H1 (cell line): ENCODE data around the gene SH3GL2. TPM values are rescaled to one million over a fixed set of nuclear protein-coding genes. Genes with fewer than 3 reads are reported as not detected.

Experiments
- CTCF ChIA-PET: fragments of 300-600 bp; sonication (Branson Sonifier 250); formaldehyde crosslinking; loops from one replicate; lab custom pipeline; 2021; ENCODE audit not compliant: partially characterized antibody; lab: Charles Lee
- POLR2A ChIA-PET: fragments of 300-600 bp; sonication (Branson Sonifier 250); formaldehyde crosslinking; loops from one replicate; lab custom pipeline; 2021; ENCODE audit warnings: inconsistent platforms; ENCODE audit not compliant: partially characterized antibody; lab: Charles Lee
- DNase-seq, 2 experiments: peaks; one replicate each; pipeline versions ENCODE4 v3.0.0 to v3.0.0-alpha.2; 2010 to 2022; ENCODE audit warnings: low spot score in 2 of 2, low read depth in 1 of 2, mixed read lengths in 1 of 2
- FAIRE-seq: peaks from 2 replicates; lab custom pipeline; 2011; peaks lifted over from hg19 to GRCh38; lab: Jason Lieb, UNC
- H2AFZ ChIP-seq: 2 replicates; pipeline ENCODE4 v1.8.1; 2012; ENCODE audit warnings: low read length, inconsistent platforms
- H2AK5ac ChIP-seq: 2 replicates; pipeline ENCODE4 v1.6.1; 2013; ENCODE audit warnings: low read depth, low read length
- H2BK120ac ChIP-seq: replicated peaks from 2 replicates; pipeline ENCODE3; 2013; ENCODE audit warnings: low read depth, low read length, inconsistent platforms
- H2BK12ac ChIP-seq: 2 replicates; pipeline ENCODE4 v1.6.1; 2013; ENCODE audit warnings: low read depth, low read length
- H2BK15ac ChIP-seq: 2 replicates; pipeline ENCODE4 v1.6.1; 2013; ENCODE audit warnings: low read length
- H2BK20ac ChIP-seq: 2 replicates; pipeline ENCODE4 v1.6.1; 2013; ENCODE audit warnings: low read length
- H2BK5ac ChIP-seq: 2 replicates; pipeline ENCODE4 v1.6.1; 2013; ENCODE audit warnings: low read depth, low read length
- H3K14ac ChIP-seq: 2 replicates; pipeline ENCODE4 v1.6.1; 2013; ENCODE audit warnings: inconsistent platforms; ENCODE audit not compliant: insufficient read length
- H3K18ac ChIP-seq: 2 replicates; pipeline ENCODE4 v1.6.1; 2013; ENCODE audit warnings: low read length; ENCODE audit errors: extremely low read depth
- H3K23ac ChIP-seq: 2 replicates; pipeline ENCODE4 v1.6.1; 2013; ENCODE audit warnings: inconsistent platforms; ENCODE audit not compliant: insufficient read length
- H3K23me2 ChIP-seq: 2 replicates; pipeline ENCODE4 v1.6.1; 2013; ENCODE audit warnings: low read depth, low read length
- H3K27ac ChIP-seq: 2 replicates; pipeline ENCODE4 v1.6.1; 2011; ENCODE audit warnings: low read depth, low read length, inconsistent platforms
- H3K27me3 ChIP-seq, 4 experiments: replicated peaks in 1 of 4; 1 replicate in 1 of 4; 2 replicates in 3 of 4; pipeline versions ENCODE4 v1.6.1 to v1.8.1; 2011 to 2013; ENCODE audit warnings: low read length in 3 of 4, mild to moderate bottlenecking in 3 of 4, inconsistent platforms in 2 of 4, mixed read lengths in 2 of 4, moderate library complexity in 1 of 4; ENCODE audit not compliant: control insufficient read depth in 3 of 4, insufficient read depth in 3 of 4; ENCODE audit errors: extremely low read depth in 1 of 4
- H3K36me3 ChIP-seq, 4 experiments: 2 replicates each; pipeline versions ENCODE4 v1.6.1 to v1.8.1; 2011 to 2013; ENCODE audit warnings: mild to moderate bottlenecking in 4 of 4, low read length in 3 of 4, moderate library complexity in 2 of 4, control low read depth in 1 of 4, inconsistent platforms in 1 of 4; ENCODE audit not compliant: insufficient read depth in 4 of 4, control insufficient read depth in 2 of 4
- H3K4ac ChIP-seq: replicated peaks from 2 replicates; pipeline ENCODE3; 2013; ENCODE audit warnings: low read length, low read depth, mixed read lengths, inconsistent platforms; ENCODE audit not compliant: insufficient read length
- H3K4me1 ChIP-seq, 4 experiments: replicated peaks in 1 of 4; 1 replicate in 1 of 4; 2 replicates in 3 of 4; pipeline versions ENCODE4 v1.6.1 to v1.8.1; 2011 to 2013; ENCODE audit warnings: low read length in 3 of 4, inconsistent platforms in 2 of 4, mixed read lengths in 1 of 4; ENCODE audit not compliant: insufficient read depth in 4 of 4, control insufficient read depth in 3 of 4
- H3K4me2 ChIP-seq, 2 experiments: 2 replicates each; pipeline versions ENCODE4 v1.6.1 to v1.8.1; 2011 to 2013; ENCODE audit warnings: low read depth in 2 of 2, low read length in 2 of 2, control low read depth in 1 of 2, inconsistent platforms in 1 of 2, mild to moderate bottlenecking in 1 of 2; ENCODE audit not compliant: insufficient read depth in 1 of 2
- H3K4me3 ChIP-seq, 4 experiments: fragments of 200-600, 300-600 bp in 1 of 4; sonication (generic), shearing (Covaris generic), sonication (Bioruptor Twin) in 1 of 4; 2 replicates each; pipeline versions ENCODE4 v1.5.1 to v1.8.1; 2011 to 2016; ENCODE audit warnings: low read length in 4 of 4, low read depth in 3 of 4, control low read depth in 2 of 4, inconsistent platforms in 2 of 4, mild to moderate bottlenecking in 2 of 4, mixed read lengths in 1 of 4, moderate library complexity in 1 of 4; ENCODE audit not compliant: insufficient read depth in 2 of 4; ENCODE audit errors: extremely low read depth in 1 of 4
- H3K56ac ChIP-seq: replicated peaks from 2 replicates; pipeline ENCODE3; 2013; ENCODE audit warnings: low read depth, mild to moderate bottlenecking, mixed read lengths, low read length, inconsistent platforms; ENCODE audit not compliant: insufficient read length
- H3K79me1 ChIP-seq: 2 replicates; pipeline ENCODE4 v1.6.1; 2013; ENCODE audit warnings: low read depth, low read length, control low read depth
- H3K79me2 ChIP-seq, 2 experiments: 2 replicates each; pipeline versions ENCODE4 v1.6.1 to v1.8.1; 2012 to 2013; ENCODE audit warnings: low read length in 2 of 2, mild to moderate bottlenecking in 2 of 2, inconsistent platforms in 1 of 2; ENCODE audit not compliant: insufficient read depth in 2 of 2, control insufficient read depth in 1 of 2
- H3K9ac ChIP-seq, 4 experiments: replicated peaks in 1 of 4; 1 replicate in 1 of 4; 2 replicates in 3 of 4; pipeline versions ENCODE4 v1.6.1 to v1.8.1; 2011 to 2013; ENCODE audit warnings: low read depth in 3 of 4, low read length in 3 of 4, control low read depth in 2 of 4, mild to moderate bottlenecking in 2 of 4, moderate library complexity in 2 of 4, inconsistent platforms in 1 of 4; ENCODE audit errors: extremely low read depth in 1 of 4
- H3K9me3 ChIP-seq, 2 experiments: 2 replicates each; pipeline versions ENCODE4 v1.6.1 to v1.8.1; 2012 to 2013; ENCODE audit warnings: mild to moderate bottlenecking in 2 of 2, moderate library complexity in 2 of 2, control low read depth in 1 of 2, inconsistent platforms in 1 of 2, low read depth in 1 of 2, low read length in 1 of 2, mixed read lengths in 1 of 2; ENCODE audit not compliant: insufficient read depth in 2 of 2
- H4K20me1 ChIP-seq, 2 experiments: replicated peaks in 1 of 2; 2 replicates each; pipeline versions ENCODE3 to v1.8.1; 2011 to 2013; ENCODE audit warnings: inconsistent platforms in 2 of 2, low read length in 2 of 2, mild to moderate bottlenecking in 1 of 2; ENCODE audit not compliant: insufficient read depth in 2 of 2, control insufficient read depth in 1 of 2
- H4K5ac ChIP-seq: 2 replicates; pipeline ENCODE4 v1.6.1; 2013; ENCODE audit warnings: low read length, low read depth, mixed read lengths, inconsistent platforms; ENCODE audit not compliant: insufficient read length
- H4K8ac ChIP-seq: 2 replicates; pipeline ENCODE4 v1.8.0; 2013; ENCODE audit warnings: mild to moderate bottlenecking, moderate library complexity, low read length, inconsistent platforms; ENCODE audit not compliant: insufficient read depth; ENCODE audit errors: extremely low read depth
- H4K91ac ChIP-seq: replicated peaks from 2 replicates; pipeline ENCODE3; 2013; ENCODE audit warnings: low read length, mixed read lengths, inconsistent platforms; ENCODE audit not compliant: insufficient read length
- ATF2 ChIP-seq: IDR thresholded peaks from 2 replicates; pipeline ENCODE4 v1.6.1; 2012; ENCODE audit warnings: low read length, inconsistent platforms
- BCL11A ChIP-seq, 2 experiments: IDR thresholded peaks; one replicate each; pipeline ENCODE4 v1.6.1; 2011; ENCODE audit warnings: low read depth in 2 of 2, low read length in 2 of 2, mild to moderate bottlenecking in 2 of 2
- CEBPB ChIP-seq: IDR thresholded peaks from 2 replicates; pipeline ENCODE4 v1.6.1; 2012; ENCODE audit warnings: low read depth, low read length
- CHD2 ChIP-seq: IDR thresholded peaks from 2 replicates; pipeline ENCODE4 v1.6.1; 2012; ENCODE audit warnings: low read length, improper control_type of control experiment
- CTBP2 ChIP-seq: IDR thresholded peaks from 2 replicates; pipeline ENCODE4 v1.7.0; 2011; ENCODE audit warnings: borderline replicate concordance, mild to moderate bottlenecking, moderate library complexity, mixed read lengths, low read length; ENCODE audit not compliant: insufficient read depth, insufficient read length
- FOSL1 ChIP-seq: IDR thresholded peaks from 2 replicates; pipeline ENCODE4 v1.6.1; 2011; ENCODE audit warnings: mild to moderate bottlenecking, low read depth, low read length, moderate library complexity; ENCODE audit not compliant: insufficient read depth
- GABPA ChIP-seq: IDR thresholded peaks from 2 replicates; pipeline ENCODE4 v1.6.1; 2011; ENCODE audit warnings: mild to moderate bottlenecking, low read length, moderate library complexity, borderline replicate concordance; ENCODE audit not compliant: insufficient read depth
- NRF1 ChIP-seq: IDR thresholded peaks from 2 replicates; pipeline ENCODE4 v1.6.1; 2011; ENCODE audit warnings: mild to moderate bottlenecking, low read depth, low read length, improper control_type of control experiment
- RNF2 ChIP-seq: fragments of 200-900, 300-1000 bp; sonication (generic); IDR thresholded peaks from 2 replicates; pipeline ENCODE4 v1.7.1; 2016; ENCODE audit warnings: borderline replicate concordance, low read depth, mild to moderate bottlenecking, antibody characterized with exemption, low read length; ENCODE audit not compliant: poor library complexity, severe bottlenecking; ENCODE audit errors: missing control alignments
- WGBS, 2 experiments: shearing (Covaris generic) in 1 of 2; methylation state at CpG; one replicate each; pipeline versions ENCODE4 v1.1.6 to v1.1.7; 2013 to 2015; ENCODE audit warnings: low lambda C conversion rate in 2 of 2, mixed read lengths in 2 of 2, inconsistent platforms in 1 of 2, low coverage in 1 of 2, missing lambda C conversion rate in 1 of 2; ENCODE audit not compliant: insufficient replicate concordance in 2 of 2, insufficient coverage in 1 of 2, insufficient read length in 1 of 2; ENCODE audit errors: extremely low coverage in 1 of 2, missing lambda C conversion rate in 1 of 2; 5-methylcytosine and 5-hydroxymethylcytosine counted together
- polyA plus RNA-seq, 7 experiments: library from polyadenylated mRNA; depleted of rRNA in 3 of 7; stranded (reverse) in 5 of 7; unstranded in 2 of 7; fragments of >200 nt in 5 of 7; fragments of 200-250 nt in 2 of 7; gene quantifications; 1 replicate in 5 of 7; 2 replicates in 1 of 7; 4 replicates in 1 of 7; pipeline versions ENCODE4 v1.2.1 to v1.2.3, GENCODE V29; 2011 to 2013; ENCODE audit warnings: missing spikeins in 2 of 7, mixed read lengths in 2 of 7
- total RNA-seq: library from RNA; stranded (reverse); fragmentation: NEBNext Ultra II Directional; extraction: Animal tissue kit (Norgen Biotek cat#: 25700); gene quantifications from 2 replicates; pipeline ENCODE4 v1.2.1, GENCODE V29; 2021

Gene SH3GL2
- total and polyA plus RNA-seq, 2 of the 8 experiments (the other 6 are each of a cell fraction or from before 2014, with no cell fraction given), result 4.7 to 5.3 TPM

GRCh38 chr9:17833846-17834245, 255.0 kb downstream of the SH3GL2 start:
- H3K4me2 ChIP-seq, result no peak overlapping the region
- no peaks in the 10 kb centered on the region for H3K27me3 ChIP-seq
- no peaks in the 10 kb centered on the region for H3K36me3 ChIP-seq
- H3K23me2 ChIP-seq, result no peaks in the 10 kb centered on the region; the same call in 1 of the 2 replicates
- TF ChIP-seq CHD2 (no peak), NRF1 (no peak), GABPA (no peak), BCL11A (IDR thresholded peaks at IDR 0.05; ENCODE audit: low read depth in 2 of 2, low read length in 2 of 2) (no peak), CEBPB (no peak), ATF2 (no peak), FOSL1 (no peak), RNF2 (no peak), CTBP2 (no peak)
- H2BK20ac ChIP-seq, result no peak overlapping the region
- H3K9ac ChIP-seq, result no peak overlapping the region
- H3K14ac ChIP-seq, result no peak overlapping the region
- H4K5ac ChIP-seq, result no peak overlapping the region
- peaks cover 0 to 7% (median 2%) of the 10 kb centered on the region in 4 experiments; a peak in 4 of 7 replicates for H3K4me1 ChIP-seq
- H2BK15ac ChIP-seq, result no peak overlapping the region
- H3K23ac ChIP-seq, result no peak overlapping the region
- no peak overlapping the region for H4K8ac ChIP-seq
- POLR2A ChIA-PET, result no interaction called here
- no peak overlapping the region for H3K4me3 ChIP-seq
- FAIRE-seq (no peak), DNase-seq (no peak)
- H3K9me3 ChIP-seq, result no peaks in the 10 kb centered on the region
- no peak overlapping the region for H3K18ac ChIP-seq
- no peaks in the 10 kb centered on the region; the same call in 1 of the 2 replicates for H3K79me1 ChIP-seq
- H3K27ac ChIP-seq, result no peak overlapping the region
- no peaks in the 10 kb centered on the region for H4K20me1 ChIP-seq
- H4K91ac ChIP-seq, result no peak overlapping the region
- H3K79me2 ChIP-seq, result no peaks in the 10 kb centered on the region
- no peak overlapping the region for H2BK5ac ChIP-seq
- H3K56ac ChIP-seq, result no peak overlapping the region
- H3K4ac ChIP-seq, result no peak overlapping the region
- no peak overlapping the region for H2BK120ac ChIP-seq
- H2AK5ac ChIP-seq, result no peak overlapping the region
- CTCF ChIA-PET, result interaction anchor here (0.6 to 4.4 kb wide), 5 partner anchors 9 to 378 kb away, joined by 3 to 24 read pairs (median 4); no protein-coding TSS in a partner anchor
- H2AFZ ChIP-seq, result no peak overlapping the region
- no peak overlapping the region for H2BK12ac ChIP-seq
- WGBS, 2 experiments, result 91% methylated on average over 7 of the region's 7 CpGs; no CpG with 5 or more reads in 1 of the 2 experiments
